Transverse colon (tissue), 4 donors: ENCODE measurements around the gene MCUB. TPM values are rescaled to one million over a fixed set of nuclear protein-coding genes. Genes with fewer than 3 reads are reported as not detected.
A peak's percentile ranks its signal among the peaks of the same experiment; 100 is the strongest.

ENCODE experiments used
- DNase-seq: peaks from one replicate; pipeline ENCODE4 v3.0.0-alpha.2; 2019
- H3K27ac ChIP-seq, 4 donors: fragments of 200-600 bp; sonication (generic); 2 replicates each; pipeline ENCODE4 v1.5.1; 2016 to 2018; ENCODE audit warnings: inconsistent platforms in 4 of 4
- H3K27me3 ChIP-seq: fragments of 200-600 bp; sonication (generic); 2 replicates; pipeline ENCODE4 v1.5.1; 2017; ENCODE audit warnings: inconsistent platforms
- H3K36me3 ChIP-seq, 4 donors: fragments of 200-600 bp; sonication (generic); 2 replicates each; pipeline ENCODE4 v1.5.1; 2017 to 2019; ENCODE audit warnings: inconsistent platforms in 4 of 4
- H3K4me1 ChIP-seq, 4 donors: fragments of 200-600 bp; sonication (generic); 2 replicates each; pipeline ENCODE4 v1.5.1; 2017 to 2020; ENCODE audit warnings: inconsistent platforms in 4 of 4
- H3K4me3 ChIP-seq, 4 donors: fragments of 200-600 bp; sonication (generic); 1 replicate in 1 of 4; 2 replicates in 3 of 4; pipeline versions ENCODE4 v1.5.1 to v1.6.1; 2017 to 2019; ENCODE audit warnings: inconsistent platforms in 4 of 4
- H3K9me3 ChIP-seq, 2 donors: fragments of 200-600 bp; sonication (generic); 2 replicates each; pipeline ENCODE4 v1.5.1; 2017 to 2019; ENCODE audit warnings: inconsistent platforms in 2 of 2
- EP300 ChIP-seq: sonication (generic); formaldehyde crosslinking; IDR thresholded peaks from one replicate; pipeline ENCODE4 v1.6.1; 2017; ENCODE audit warnings: antibody characterized with exemption, low read depth
- POLR2A ChIP-seq: fragments of 450-650 bp; IDR thresholded peaks from one replicate; pipeline ENCODE4 v1.6.1; 2016; ENCODE audit warnings: antibody characterized with exemption, mild to moderate bottlenecking, moderate library complexity
- POLR2AphosphoS5 ChIP-seq, 3 donors: sonication (generic); formaldehyde crosslinking; IDR thresholded peaks; one replicate each; pipeline ENCODE4 v1.6.1; 2016; ENCODE audit warnings: antibody characterized with exemption in 3 of 3
- WGBS, 2 donors: methylation state at CpG; one replicate each; pipeline ENCODE4 v1.1.5; 2018; ENCODE audit warnings: low coverage in 1 of 2; 5-methylcytosine and 5-hydroxymethylcytosine counted together
- in situ Hi-C, 4 donors: fragments of 200-750 bp; cut with MboI; loops; one replicate each; pipeline versions ENCODE4 v1.15.0 to v1.15.1; 2017; ENCODE audit warnings: low sequenced_read_pairs in 3 of 4, low pct_ligation_motif_present in 1 of 4, low pct_unique_long_range_greater_than_20kb in 1 of 4
- intact Hi-C: fragments of 100-400 bp; cut with DNase I; formaldehyde crosslinking; loops from one replicate; pipeline ENCODE4 v1.15.1; 2023; ENCODE audit warnings: low total_unique reads
- total RNA-seq, 4 donors: library from RNA; depleted of rRNA; stranded (reverse); fragments of >200 nt; gene quantifications; one replicate each; pipeline ENCODE4 v1.1.0, GENCODE V29; 2016
- TF ChIP-seq, protein P1 (sequence below), 5 experiments: fragments of 200-600 bp in 3 of 5; fragments of 450-650 bp in 2 of 5; sonication (generic) in 3 of 5; IDR thresholded peaks; 1 replicate in 2 of 5; 2 replicates in 3 of 5; pipeline ENCODE4 v1.5.1; 2016 to 2017; ENCODE audit warnings: antibody characterized with exemption in 5 of 5, inconsistent platforms in 3 of 5, mild to moderate bottlenecking in 2 of 5, moderate library complexity in 1 of 5

MCUB gene
- total RNA-seq, 4 donors from 2014 or later, result 4.6 to 15.7 (median 8.8) TPM

DNA sequence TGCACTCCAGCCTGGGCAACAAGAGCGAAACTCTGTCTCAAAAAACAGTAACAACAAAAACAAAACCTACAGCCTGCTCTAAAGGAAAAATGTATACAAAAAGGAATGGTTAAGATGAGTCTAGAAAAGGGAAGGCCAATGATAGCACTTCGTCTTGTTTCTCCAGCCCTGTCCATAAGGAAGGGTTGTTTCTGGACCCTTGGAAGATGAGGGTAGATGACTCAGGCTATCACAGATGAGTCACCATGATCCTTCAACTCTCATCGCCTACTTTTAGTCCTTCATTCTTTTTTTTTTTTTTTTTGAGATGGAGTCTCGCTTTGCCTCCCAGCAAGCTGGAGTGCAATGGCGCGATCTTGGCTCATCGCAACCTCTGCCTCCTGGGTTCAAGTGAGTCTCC lies 161.0 kb downstream of the MCUB start:
- TF ChIP-seq POLR2A, result no peak
- no peak for TF ChIP-seq EP300
- TF ChIP-seq POLR2AphosphoS5 (IDR thresholded peaks at IDR 0.05), result no peak
- TF ChIP-seq, protein P1, sequence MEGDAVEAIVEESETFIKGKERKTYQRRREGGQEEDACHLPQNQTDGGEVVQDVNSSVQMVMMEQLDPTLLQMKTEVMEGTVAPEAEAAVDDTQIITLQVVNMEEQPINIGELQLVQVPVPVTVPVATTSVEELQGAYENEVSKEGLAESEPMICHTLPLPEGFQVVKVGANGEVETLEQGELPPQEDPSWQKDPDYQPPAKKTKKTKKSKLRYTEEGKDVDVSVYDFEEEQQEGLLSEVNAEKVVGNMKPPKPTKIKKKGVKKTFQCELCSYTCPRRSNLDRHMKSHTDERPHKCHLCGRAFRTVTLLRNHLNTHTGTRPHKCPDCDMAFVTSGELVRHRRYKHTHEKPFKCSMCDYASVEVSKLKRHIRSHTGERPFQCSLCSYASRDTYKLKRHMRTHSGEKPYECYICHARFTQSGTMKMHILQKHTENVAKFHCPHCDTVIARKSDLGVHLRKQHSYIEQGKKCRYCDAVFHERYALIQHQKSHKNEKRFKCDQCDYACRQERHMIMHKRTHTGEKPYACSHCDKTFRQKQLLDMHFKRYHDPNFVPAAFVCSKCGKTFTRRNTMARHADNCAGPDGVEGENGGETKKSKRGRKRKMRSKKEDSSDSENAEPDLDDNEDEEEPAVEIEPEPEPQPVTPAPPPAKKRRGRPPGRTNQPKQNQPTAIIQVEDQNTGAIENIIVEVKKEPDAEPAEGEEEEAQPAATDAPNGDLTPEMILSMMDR (IDR thresholded peaks at IDR 0.05), result no peak
- no peak for DNase-seq
- intact Hi-C loops (no loop called here), in situ Hi-C loops (loop anchor here in 3 of 4 donors (10.0 to 25.0 kb wide), 3 partner anchors 91 to 284 kb away; partner anchors contain the start of genes GAR1 (in 3 of the 3), SEC24B (in 3 of the 3) and CFI (in 2 of the 3))
- Histone ChIP-seq H3K4me1 (no peaks in the 10 kb centered on the region), H3K27me3 (no peaks in the 10 kb centered on the region), H3K36me3 (peaks cover 0 to 15% (median 6%) of the 10 kb centered on the region in 4 donors), H3K27ac (no peak overlapping the region), H3K9me3 (no peaks in the 10 kb centered on the region), H3K4me3 (no peak overlapping the region)
- WGBS, 2 donors, result 85 to 96% methylated on average over 7 of the region's 7 CpGs

DNA sequence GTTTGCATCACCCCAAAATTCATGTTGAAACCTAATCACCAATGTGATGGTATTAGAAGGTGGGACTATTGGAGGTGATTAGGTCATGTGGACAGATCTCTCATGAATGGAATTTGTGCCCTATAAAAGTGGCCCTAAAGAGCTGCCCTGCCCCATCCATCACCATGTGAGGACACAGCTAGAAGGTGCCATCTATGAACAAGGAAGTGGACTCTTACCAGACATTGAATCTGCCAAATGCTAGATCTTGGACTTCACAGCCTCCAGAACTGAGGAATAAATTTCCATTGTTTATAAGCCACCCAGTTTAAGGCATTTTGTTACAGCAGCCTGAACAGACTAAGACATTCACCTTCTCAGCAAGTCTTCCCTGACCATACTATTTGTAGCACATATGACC lies 162.3 kb downstream of the MCUB start:
- DNase-seq, result no peak
- H3K9me3 ChIP-seq, result no peaks in the 10 kb centered on the region
- H3K36me3 ChIP-seq, result peaks cover 0 to 2% (median 0%) of the 10 kb centered on the region in 4 donors
- no peak for TF ChIP-seq POLR2AphosphoS5 (IDR thresholded peaks at IDR 0.05)
- no peak for TF ChIP-seq EP300
- no peak for TF ChIP-seq POLR2A
- TF ChIP-seq, protein P1 (IDR thresholded peaks at IDR 0.05), result no peak
- no peaks in the 10 kb centered on the region for H3K27me3 ChIP-seq
- no peak overlapping the region for H3K4me3 ChIP-seq
- intact Hi-C loops, result no loop called here
- H3K4me1 ChIP-seq, result no peaks in the 10 kb centered on the region
- no peak overlapping the region for H3K27ac ChIP-seq
- in situ Hi-C loops, result loop anchor here in 3 of 4 donors (10.0 to 25.0 kb wide), 3 partner anchors 90 to 285 kb away; partner anchors contain the start of genes GAR1 (in 3 of the 3), SEC24B (in 3 of the 3) and CFI (in 2 of the 3)

DNA sequence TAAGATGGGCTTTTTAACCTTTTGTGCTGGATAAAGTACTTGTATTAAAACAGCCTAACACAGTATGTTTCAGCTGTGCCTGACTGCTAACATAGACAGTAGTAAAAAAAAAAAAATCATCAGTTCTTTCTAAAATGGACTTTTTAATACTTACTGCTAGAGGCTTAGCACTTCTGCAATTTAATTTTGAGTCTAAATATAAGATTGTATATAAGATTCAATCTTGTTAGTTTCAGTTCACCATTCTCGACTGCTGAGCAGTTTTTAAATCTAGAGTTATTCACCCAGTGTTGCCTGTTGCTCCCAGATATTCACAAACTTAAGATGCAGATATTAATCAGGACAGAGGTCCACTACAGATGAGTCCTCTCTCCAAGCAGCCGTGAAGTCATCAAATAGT lies 163.1 kb downstream of the MCUB start:
- H3K9me3 ChIP-seq, result no peaks in the 10 kb centered on the region
- H3K4me1 ChIP-seq, result peaks cover 0 to 6% (median 3%) of the 10 kb centered on the region in 4 donors
- DNase-seq, result no peak
- intact Hi-C loops, result no loop called here
- H3K36me3 ChIP-seq, result no peaks in the 10 kb centered on the region
- TF ChIP-seq POLR2AphosphoS5 (IDR thresholded peaks at IDR 0.05), result no peak
- 80 to 95% methylated on average over 2 of the region's 2 CpGs for WGBS, 2 donors
- no peak overlapping the region for H3K4me3 ChIP-seq
- H3K27ac ChIP-seq, result no peak overlapping the region
- in situ Hi-C loops, result loop anchor here in 3 of 4 donors (10.0 to 25.0 kb wide), 3 partner anchors 89 to 286 kb away; partner anchors contain the start of genes GAR1 (in 3 of the 3), SEC24B (in 3 of the 3) and CFI (in 2 of the 3)
- H3K27me3 ChIP-seq, result no peaks in the 10 kb centered on the region

- Histone ChIP-seq H3K9me3 (no peaks in the 10 kb centered on the region), H3K36me3 (no peaks in the 10 kb centered on the region), H3K27me3 (no peaks in the 10 kb centered on the region), H3K4me3 (peak overlapping the region in 3 of 4 donors; percentile 58 to 87 (median 64)), H3K4me1 (peaks cover 5 to 23% (median 13%) of the 10 kb centered on the region in 4 donors), H3K27ac (peak overlapping the region in 3 of 4 donors; percentile 90 to 94 (median 91))
- no peak for DNase-seq
- WGBS, 2 donors, result 46 to 52% methylated on average over 6 of the region's 6 CpGs
- no peak for TF ChIP-seq EP300
- TF ChIP-seq POLR2A, result no peak
- TF ChIP-seq, protein P1 (IDR thresholded peaks at IDR 0.05), result no peak
- TF ChIP-seq POLR2AphosphoS5 (IDR thresholded peaks at IDR 0.05), result no peak
- intact Hi-C loops (no loop called here), in situ Hi-C loops (loop anchor here in 1 of 4 donors (10.0 kb wide), 1 partner anchor 86 kb away; the partner anchor contains the start of gene GAR1)
Measured at GRCh38 chr4:109728385-109728784, 168.3 kb downstream of the MCUB start.
